Esophagus (tissue), 2 donors: ENCODE results near the gene JPT1. TPM values are rescaled to one million over a fixed set of nuclear protein-coding genes. Genes with fewer than 3 reads are reported as not detected.

ENCODE experiments used
- H3K27ac ChIP-seq, 2 donors: one replicate each; pipeline ENCODE4 v1.5.1; 2013; ENCODE audit warnings: low read depth in 2 of 2, mild to moderate bottlenecking in 2 of 2, inconsistent platforms in 1 of 2, low read length in 1 of 2, moderate library complexity in 1 of 2
- H3K27me3 ChIP-seq, 2 donors: one replicate each; pipeline ENCODE4 v1.6.1; 2013; ENCODE audit warnings: low read length in 2 of 2, control low read depth in 1 of 2, mild to moderate bottlenecking in 1 of 2; ENCODE audit not compliant: insufficient read depth in 2 of 2, control insufficient read depth in 1 of 2
- H3K36me3 ChIP-seq, 2 donors: one replicate each; pipeline ENCODE4 v1.6.1; 2013; ENCODE audit warnings: low read length in 1 of 2; ENCODE audit not compliant: control insufficient read depth in 2 of 2, insufficient read depth in 2 of 2
- H3K4me1 ChIP-seq, 2 donors: one replicate each; pipeline ENCODE4 v1.6.1; 2013; ENCODE audit warnings: low read length in 1 of 2; ENCODE audit not compliant: control insufficient read depth in 2 of 2, insufficient read depth in 2 of 2
- H3K4me3 ChIP-seq, 2 donors: one replicate each; pipeline ENCODE4 v1.5.1; 2013; ENCODE audit warnings: low read length in 2 of 2, mild to moderate bottlenecking in 2 of 2, low read depth in 1 of 2, moderate library complexity in 1 of 2
- H3K9me3 ChIP-seq, 2 donors: one replicate each; pipeline ENCODE4 v1.6.1; 2013; ENCODE audit warnings: mild to moderate bottlenecking in 2 of 2, low read depth in 1 of 2, low read length in 1 of 2, moderate library complexity in 1 of 2; ENCODE audit not compliant: control insufficient read depth in 2 of 2, insufficient read depth in 1 of 2
- WGBS, 2 donors: extraction: QIAGEN DNeasy Blood & Tissue Kit; methylation state at CpG; one replicate each; pipeline ENCODE4 v1.1.7; 2013; 5-methylcytosine and 5-hydroxymethylcytosine counted together
- polyA plus RNA-seq, 2 donors: library from polyadenylated mRNA; stranded (reverse); fragments of 200-250 nt; gene quantifications; one replicate each; pipeline ENCODE4 v1.2.3, GENCODE V29; 2013
- donor health status: healthy with polysubstance abuse.
- donor health status: Bipolar disorder and iron deficiency.

JPT1 gene
- polyA plus RNA-seq, 2 donors, result 292 to 300 TPM

GRCh38 chr17:75125984-75126383, 28.3 kb downstream of the JPT1 start:
- 62 to 63% methylated on average over 3 of the region's 3 CpGs for WGBS, 2 donors
- Histone ChIP-seq H3K27ac (peak overlapping the region; percentile 8 to 71), H3K4me3 (no peak overlapping the region), H3K27me3 (no peaks in the 10 kb centered on the region), H3K36me3 (peaks cover 4 to 11% of the 10 kb centered on the region in 2 donors), H3K9me3 (no peaks in the 10 kb centered on the region), H3K4me1 (peaks cover 5 to 33% of the 10 kb centered on the region in 2 donors)

DNA sequence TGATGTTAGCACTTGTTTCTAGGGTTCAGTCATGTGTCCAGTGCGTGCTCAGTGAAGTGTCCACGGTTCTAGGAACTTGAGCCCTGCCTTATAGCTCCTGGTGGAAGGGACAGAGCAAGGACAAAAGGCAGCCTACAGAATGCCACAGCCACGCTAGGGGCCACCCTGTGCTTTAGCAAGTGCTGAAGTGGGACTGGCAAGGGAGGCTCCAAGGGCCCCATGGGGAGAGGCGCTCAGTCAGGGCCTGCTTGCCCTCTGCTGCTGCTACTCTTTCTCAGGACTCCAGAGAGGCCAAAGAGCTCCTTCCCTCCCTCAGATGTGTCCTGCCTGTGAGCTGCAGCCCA, 29.5 kb downstream of the JPT1 start:
- Histone ChIP-seq H3K9me3 (no peaks in the 10 kb centered on the region), H3K4me1 (peaks cover 5 to 29% of the 10 kb centered on the region in 2 donors), H3K4me3 (no peak overlapping the region), H3K27ac (peak overlapping the region; percentile 93 to 99), H3K27me3 (no peaks in the 10 kb centered on the region), H3K36me3 (peaks cover 4 to 9% of the 10 kb centered on the region in 2 donors)
- WGBS, 2 donors, result 67 to 82% methylated on average over 4 of the region's 4 CpGs

DNA sequence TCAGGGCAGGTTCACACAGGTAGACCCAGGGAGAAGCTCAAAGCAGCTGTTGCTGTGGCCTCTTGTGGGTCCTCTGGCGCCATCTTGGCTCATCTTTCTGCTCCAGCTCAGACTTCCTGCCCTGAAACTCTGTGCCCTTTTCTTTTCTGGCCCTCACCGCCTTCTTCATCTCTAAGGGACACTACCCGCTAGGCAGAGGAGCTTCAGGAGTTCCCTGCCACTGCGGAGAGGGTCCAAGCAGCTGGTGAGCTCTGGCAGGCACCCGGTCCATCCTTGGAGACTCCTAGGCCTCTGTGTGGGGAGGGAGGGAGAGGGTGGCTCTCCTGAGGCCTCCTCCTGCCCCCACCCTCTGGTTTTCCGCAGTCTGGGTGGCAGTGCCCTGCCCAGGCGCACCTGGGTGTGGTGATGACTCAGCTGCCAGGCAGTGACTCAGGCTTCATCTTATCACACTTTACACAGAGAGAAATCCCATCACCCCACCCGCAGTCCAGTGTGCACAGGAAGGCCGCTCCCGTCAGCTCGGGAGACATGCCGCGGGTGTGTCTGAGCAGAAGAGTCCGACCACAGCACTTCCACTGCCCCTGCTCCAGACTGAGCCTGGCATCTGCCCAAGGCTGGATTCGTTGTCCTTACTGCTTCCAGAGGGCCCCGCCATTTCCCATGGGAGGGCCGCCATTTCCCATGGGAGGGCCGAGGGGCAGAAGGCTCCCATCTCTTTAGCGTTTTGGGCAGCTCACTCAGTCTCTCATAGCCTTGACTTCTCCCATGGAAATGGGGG, 30.1 kb downstream of the JPT1 start:
- H3K36me3 ChIP-seq, result peaks cover 4% of the 10 kb centered on the region in 2 donors
- WGBS, 2 donors, result 39 to 55% methylated on average over 15 to 19 of the region's 19 CpGs
- H3K27ac ChIP-seq, result peak overlapping the region; percentile 93 to 99
- no peaks in the 10 kb centered on the region for H3K27me3 ChIP-seq
- H3K4me1 ChIP-seq, result peaks cover 5 to 30% of the 10 kb centered on the region in 2 donors
- H3K4me3 ChIP-seq, result no peak overlapping the region
- no peaks in the 10 kb centered on the region for H3K9me3 ChIP-seq

DNA sequence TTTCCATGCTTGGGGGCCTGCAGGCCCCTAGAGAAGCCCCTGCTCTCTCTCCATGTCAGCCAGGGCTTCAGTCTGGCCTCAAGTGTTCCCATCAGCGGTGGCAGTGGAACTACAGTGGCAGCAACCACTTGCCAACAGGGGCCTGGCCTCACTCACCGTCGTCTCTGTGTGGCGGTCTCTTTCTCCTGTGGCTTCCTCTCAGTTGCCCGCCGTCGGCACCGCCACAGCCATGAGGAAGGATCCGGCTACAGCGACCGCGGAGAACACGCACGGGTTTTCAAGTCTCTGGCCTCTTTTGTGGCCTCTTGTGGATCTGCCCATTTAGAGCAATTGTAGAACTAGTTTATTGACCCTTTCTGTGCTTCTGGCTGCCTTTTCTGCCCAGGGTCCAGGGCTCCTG, 36.0 kb downstream of the JPT1 start:
- WGBS, 2 donors, result 94 to 95% methylated on average over 14 of the region's 14 CpGs

GRCh38 chr17:75116737-75117136, 37.6 kb downstream of the JPT1 start:
- Histone ChIP-seq H3K36me3 (peaks cover 0 to 4% of the 10 kb centered on the region in 2 donors), H3K27ac (peak overlapping the region in 1 of 2 donors; percentile 64), H3K4me3 (no peak overlapping the region), H3K9me3 (no peaks in the 10 kb centered on the region), H3K4me1 (peaks cover 7 to 9% of the 10 kb centered on the region in 2 donors), H3K27me3 (no peaks in the 10 kb centered on the region)
- 79 to 86% methylated on average over 9 of the region's 9 CpGs for WGBS, 2 donors

More for the DNA sequence above, 36.0 kb downstream of the JPT1 start:
- Histone ChIP-seq H3K27me3 (no peaks in the 10 kb centered on the region), H3K27ac (peak overlapping the region in 1 of 2 donors; percentile 45), H3K9me3 (no peaks in the 10 kb centered on the region), H3K4me1 (peaks cover 7 to 9% of the 10 kb centered on the region in 2 donors), H3K4me3 (no peak overlapping the region), H3K36me3 (peaks cover 0 to 4% of the 10 kb centered on the region in 2 donors)

DNA sequence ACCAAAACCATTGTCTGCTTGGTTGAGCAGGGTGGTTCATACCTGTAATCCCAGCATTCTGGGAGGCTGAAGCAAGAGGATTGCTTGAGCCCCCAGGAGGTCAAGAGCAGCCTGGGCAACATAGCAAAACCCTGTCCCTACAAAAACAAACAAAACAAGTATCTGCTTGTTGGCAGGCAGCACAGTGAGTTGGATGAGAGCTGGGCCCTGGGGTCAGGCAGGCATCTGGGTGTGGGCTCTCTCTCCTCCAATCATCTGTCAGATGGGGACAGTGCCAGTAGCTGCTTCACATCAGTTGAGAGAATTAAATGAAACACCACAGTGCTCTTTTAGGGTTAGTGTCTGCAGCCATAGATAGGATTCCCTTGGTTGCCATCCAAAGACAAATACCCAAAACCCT, 38.8 kb downstream of the JPT1 start:
- no peaks in the 10 kb centered on the region for H3K9me3 ChIP-seq
- peak overlapping the region; percentile 14 to 36 for H3K27ac ChIP-seq

DNA sequence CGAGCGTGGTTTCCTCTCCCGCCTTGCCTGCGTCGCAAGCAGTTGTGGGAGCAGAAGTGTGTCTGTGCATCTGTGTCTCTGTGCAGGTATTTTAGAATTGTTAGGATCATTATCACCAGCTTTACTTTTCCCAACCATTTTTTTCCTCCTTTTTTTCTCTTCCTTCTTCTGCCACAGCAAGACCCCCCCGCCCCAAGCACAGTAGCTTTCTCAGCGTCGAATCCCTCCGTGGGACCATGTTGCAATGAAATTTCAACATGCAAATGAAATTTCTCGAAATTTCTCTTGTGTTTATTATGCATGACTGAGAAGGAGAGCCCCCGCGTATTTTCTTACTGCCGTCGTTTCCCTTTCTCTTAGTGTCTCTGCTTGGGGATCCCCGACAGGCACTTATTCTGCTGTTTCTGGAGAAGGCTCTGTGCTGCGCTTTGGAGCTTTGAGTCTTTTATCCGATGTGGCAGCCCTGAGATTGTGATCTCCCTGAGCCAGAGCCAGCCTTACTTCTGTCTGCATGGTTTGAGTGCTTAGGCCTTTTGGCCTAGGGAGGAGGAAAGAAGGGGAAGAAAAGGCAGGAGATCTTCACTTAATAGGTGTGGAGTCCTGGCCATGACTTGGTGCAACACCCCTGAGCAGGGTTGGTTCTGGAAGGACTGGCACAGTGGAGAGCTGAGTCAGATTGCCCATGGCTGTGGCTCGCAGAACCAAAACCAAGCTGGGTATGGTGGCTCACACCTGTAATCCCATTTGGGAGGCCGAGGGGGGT, 39.6 kb downstream of the JPT1 start:
- H3K36me3 ChIP-seq, result peaks cover 0 to 4% of the 10 kb centered on the region in 2 donors
- H3K27ac ChIP-seq, result peak overlapping the region; percentile 89 to 95
- H3K4me3 ChIP-seq, result peak overlapping the region; percentile 52 to 53
- H3K9me3 ChIP-seq, result no peaks in the 10 kb centered on the region
- 34 to 37% methylated on average over 18 to 19 of the region's 19 CpGs for WGBS, 2 donors
- H3K27me3 ChIP-seq, result no peaks in the 10 kb centered on the region
- H3K4me1 ChIP-seq, result peaks cover 9% of the 10 kb centered on the region in 2 donors

More for the DNA sequence above, 38.8 kb downstream of the JPT1 start:
- Histone ChIP-seq H3K4me3 (no peak overlapping the region), H3K36me3 (peaks cover 0 to 4% of the 10 kb centered on the region in 2 donors), H3K4me1 (peaks cover 9% of the 10 kb centered on the region in 2 donors), H3K27me3 (no peaks in the 10 kb centered on the region)

- Histone ChIP-seq H3K4me1 (peaks cover 12 to 13% of the 10 kb centered on the region in 2 donors), H3K27ac (peak overlapping the region; percentile 89 to 95), H3K9me3 (no peaks in the 10 kb centered on the region), H3K27me3 (no peaks in the 10 kb centered on the region), H3K4me3 (peak overlapping the region; percentile 52 to 53), H3K36me3 (peaks cover 0 to 4% of the 10 kb centered on the region in 2 donors)
- WGBS, 2 donors, result 2% methylated on average over 22 of the region's 22 CpGs
Observed at GRCh38 chr17:75113798-75114551, 40.3 kb downstream of the JPT1 start.

- Histone ChIP-seq H3K4me3 (no peak overlapping the region), H3K27ac (no peak overlapping the region), H3K36me3 (peaks cover 0 to 4% of the 10 kb centered on the region in 2 donors), H3K4me1 (peaks cover 11 to 13% of the 10 kb centered on the region in 2 donors), H3K9me3 (no peaks in the 10 kb centered on the region), H3K27me3 (no peaks in the 10 kb centered on the region)
- 84% methylated on average over 7 of the region's 7 CpGs for WGBS, 2 donors
Observed at GRCh38 chr17:75111777-75112335, 42.5 kb downstream of the JPT1 start.
